HEK293T (cell line): ENCODE measurements around the gene NR1H4.

ENCODE experiments used
- CTCF ChIA-PET: fragments of 350-600 bp; formaldehyde crosslinking; extraction: SDS; loops from one replicate; lab custom pipeline; 2021; ENCODE audit warnings: antibody characterized with exemption, inconsistent platforms; lab: Yijun Ruan, JAX
- POLR2A ChIA-PET: fragments of 350-600 bp; formaldehyde crosslinking; extraction: SDS; loops from one replicate; lab custom pipeline; 2020; ENCODE audit warnings: antibody characterized with exemption, inconsistent platforms; lab: Yijun Ruan, JAX
- DNase-seq: peaks from one replicate; pipeline ENCODE4 v3.0.0; 2012; ENCODE audit warnings: mixed read lengths; ENCODE audit errors: extremely low spot score
- ARNT ChIP-seq: fragments of 450-650 bp; IDR thresholded peaks from 2 replicates; pipeline ENCODE4 v1.6.1; 2017; ENCODE audit warnings: mild to moderate bottlenecking
- BHLHE40 ChIP-seq: fragments of 450-650 bp; IDR thresholded peaks from 2 replicates; pipeline ENCODE4 v1.6.1; 2016; ENCODE audit warnings: mild to moderate bottlenecking, moderate library complexity, borderline replicate concordance
- CTBP1 ChIP-seq: fragments of 450-650 bp; IDR thresholded peaks from 2 replicates; pipeline ENCODE4 v1.6.1; 2016; ENCODE audit warnings: borderline replicate concordance
- ELF4 ChIP-seq: fragments of 450-650 bp; IDR thresholded peaks from 2 replicates; pipeline ENCODE4 v1.6.1; 2017; ENCODE audit warnings: antibody characterized with exemption
- FOXA1 ChIP-seq: fragments of 450-650 bp; IDR thresholded peaks from 2 replicates; pipeline ENCODE4 v1.6.1; 2016; ENCODE audit warnings: mild to moderate bottlenecking
- FOXK2 ChIP-seq: fragments of 450-650 bp; IDR thresholded peaks from 2 replicates; pipeline ENCODE4 v1.6.1; 2016; ENCODE audit warnings: mild to moderate bottlenecking
- FOXM1 ChIP-seq: fragments of 450-650 bp; IDR thresholded peaks from 2 replicates; pipeline ENCODE4 v1.6.1; 2017; ENCODE audit warnings: mild to moderate bottlenecking, borderline replicate concordance
- HDGF ChIP-seq: fragments of 450-650 bp; IDR thresholded peaks from 2 replicates; pipeline ENCODE4 v1.6.1; 2017; ENCODE audit warnings: antibody characterized with exemption, borderline replicate concordance
- L3MBTL2 ChIP-seq: fragments of 450-650 bp; conservative IDR thresholded peaks from 2 replicates; pipeline ENCODE4 v1.6.1; 2016; ENCODE audit warnings: mild to moderate bottlenecking
- LEF1 ChIP-seq: fragments of 450-650 bp; IDR thresholded peaks from 2 replicates; pipeline ENCODE4 v1.6.1; 2017; ENCODE audit warnings: mild to moderate bottlenecking, borderline replicate concordance
- NFRKB ChIP-seq: fragments of 450-650 bp; IDR thresholded peaks from 2 replicates; pipeline ENCODE4 v1.6.1; 2016; ENCODE audit warnings: mild to moderate bottlenecking, moderate library complexity
- SP1 ChIP-seq: fragments of 450-650 bp; IDR thresholded peaks from 2 replicates; pipeline ENCODE4 v1.6.1; 2017
- SUZ12 ChIP-seq: fragments of 450-650 bp; IDR thresholded peaks from 2 replicates; pipeline ENCODE4 v1.6.1; 2016; ENCODE audit warnings: mild to moderate bottlenecking
- TARDBP ChIP-seq: fragments of 450-650 bp; IDR thresholded peaks from 2 replicates; pipeline ENCODE4 v1.6.1; 2016
- ZNF384 ChIP-seq: fragments of 450-650 bp; IDR thresholded peaks from 2 replicates; pipeline ENCODE4 v1.6.1; 2016
- TF ChIP-seq, protein P1 (sequence below): fragments of 450-650 bp; IDR thresholded peaks from 2 replicates; pipeline ENCODE4 v1.6.1; 2016

NR1H4 gene

DNA sequence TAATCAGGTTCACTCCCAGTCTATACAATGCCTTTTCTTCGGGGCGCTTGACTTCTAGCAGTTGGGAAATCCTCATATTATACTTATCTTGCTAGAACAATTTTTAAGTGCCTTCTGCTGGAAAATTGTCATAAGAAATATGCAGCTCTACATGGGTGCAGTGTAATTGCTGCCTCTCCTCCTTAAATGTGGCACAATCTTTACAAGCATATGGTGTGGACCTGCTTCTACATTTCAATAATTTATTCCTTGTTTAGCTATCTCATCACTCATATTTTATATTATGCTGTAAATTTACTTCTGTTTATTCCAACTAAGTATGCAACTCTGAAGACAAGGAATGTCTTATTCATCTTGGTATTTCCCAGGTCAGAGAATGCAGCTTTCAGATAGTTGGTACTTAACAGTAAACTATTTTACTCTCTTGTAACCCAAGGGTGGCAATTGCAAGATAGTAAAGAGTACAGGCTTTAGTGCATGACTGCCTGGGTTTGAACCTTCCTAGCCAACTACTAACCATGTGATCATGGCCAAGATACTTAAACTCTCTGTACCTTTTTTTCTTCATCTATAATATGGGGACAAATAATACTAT is 56.2 kb downstream of the NR1H4 start:
- ChIA-PET CTCF (no interaction called here), POLR2A (no interaction called here)
- no peak for TF ChIP-seq NFRKB
- no peak for TF ChIP-seq FOXK2
- no peak for TF ChIP-seq HDGF
- no peak for TF ChIP-seq ELF4
- TF ChIP-seq, protein P1, sequence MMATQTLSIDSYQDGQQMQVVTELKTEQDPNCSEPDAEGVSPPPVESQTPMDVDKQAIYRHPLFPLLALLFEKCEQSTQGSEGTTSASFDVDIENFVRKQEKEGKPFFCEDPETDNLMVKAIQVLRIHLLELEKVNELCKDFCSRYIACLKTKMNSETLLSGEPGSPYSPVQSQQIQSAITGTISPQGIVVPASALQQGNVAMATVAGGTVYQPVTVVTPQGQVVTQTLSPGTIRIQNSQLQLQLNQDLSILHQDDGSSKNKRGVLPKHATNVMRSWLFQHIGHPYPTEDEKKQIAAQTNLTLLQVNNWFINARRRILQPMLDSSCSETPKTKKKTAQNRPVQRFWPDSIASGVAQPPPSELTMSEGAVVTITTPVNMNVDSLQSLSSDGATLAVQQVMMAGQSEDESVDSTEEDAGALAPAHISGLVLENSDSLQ: no peak
- TF ChIP-seq LEF1: no peak
- no peak for TF ChIP-seq CTBP1
- TF ChIP-seq ARNT: no peak
- no peak for TF ChIP-seq BHLHE40
- no peak for TF ChIP-seq FOXM1
- TF ChIP-seq TARDBP: no peak
- TF ChIP-seq L3MBTL2: no peak
- DNase-seq: no peak

DNA sequence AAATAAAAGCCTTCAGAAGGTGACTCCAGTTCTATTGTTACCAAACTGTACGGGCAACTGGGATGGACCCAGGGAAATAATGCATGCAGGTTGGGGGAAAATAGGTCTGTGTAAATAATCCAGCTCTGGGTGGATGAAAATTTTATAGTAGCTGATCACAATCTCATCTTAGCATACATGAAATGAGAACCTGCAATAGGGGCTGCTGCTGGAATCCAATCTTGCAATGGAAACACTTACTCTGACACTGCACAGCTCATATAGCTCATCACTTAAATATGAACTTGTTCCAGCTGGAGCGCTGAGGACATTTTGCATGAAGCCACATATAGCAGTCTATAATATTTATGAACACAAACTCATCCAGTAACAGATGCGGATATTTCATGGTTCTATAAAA is 59.7 kb downstream of the NR1H4 start:
- no peak for DNase-seq
- ChIA-PET POLR2A (no interaction called here), CTCF (no interaction called here)
- TF ChIP-seq SP1 (no peak), FOXK2 (no peak), LEF1 (no peak), SUZ12 (no peak), ARNT (no peak), BHLHE40 (no peak), HDGF (no peak), CTBP1 (no peak), TARDBP (no peak), NFRKB (no peak), ELF4 (no peak), ZNF384 (no peak), FOXM1 (no peak), FOXA1 (no peak), L3MBTL2 (no peak)
- TF ChIP-seq, protein P1: no peak

DNA sequence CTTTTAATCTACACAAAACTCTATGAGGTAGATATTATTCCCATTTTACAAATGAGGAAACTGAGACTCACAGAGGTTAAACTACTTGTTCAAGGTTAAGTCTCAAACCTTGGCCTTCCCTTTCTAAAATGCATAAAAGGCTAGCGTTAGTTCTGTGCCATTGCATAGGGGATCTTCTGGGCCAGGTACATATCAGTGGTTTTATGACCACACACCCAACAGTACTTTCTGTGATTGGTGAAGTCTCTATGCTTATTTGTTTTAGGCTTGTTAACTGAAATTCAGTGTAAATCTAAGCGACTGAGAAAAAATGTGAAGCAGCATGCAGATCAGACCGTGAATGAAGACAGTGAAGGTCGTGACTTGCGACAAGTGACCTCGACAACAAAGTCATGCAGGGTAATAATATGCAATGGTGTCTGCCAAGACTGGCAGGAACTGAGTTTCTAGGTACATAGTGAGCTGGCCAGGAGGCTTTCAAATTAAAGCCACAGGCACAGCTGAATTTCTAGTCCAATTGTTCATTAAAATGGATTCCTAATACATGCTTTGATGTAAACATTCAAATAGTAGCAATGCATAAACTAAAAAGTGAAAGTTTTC is 61.1 kb downstream of the NR1H4 start:
- POLR2A ChIA-PET: no interaction called here
- DNase-seq: no peak
- CTCF ChIA-PET: no interaction called here
- TF ChIP-seq SP1: no peak
- no peak for TF ChIP-seq FOXM1
- TF ChIP-seq HDGF: no peak
- TF ChIP-seq TARDBP: no peak
- no peak for TF ChIP-seq FOXK2
- TF ChIP-seq SUZ12: no peak
- TF ChIP-seq, protein P1: no peak
- no peak for TF ChIP-seq BHLHE40
- no peak for TF ChIP-seq ELF4
- TF ChIP-seq CTBP1: no peak
- no peak for TF ChIP-seq FOXA1
- no peak for TF ChIP-seq ARNT
- TF ChIP-seq ZNF384: no peak
- TF ChIP-seq NFRKB: no peak
- TF ChIP-seq L3MBTL2: no peak
- no peak for TF ChIP-seq LEF1

DNA sequence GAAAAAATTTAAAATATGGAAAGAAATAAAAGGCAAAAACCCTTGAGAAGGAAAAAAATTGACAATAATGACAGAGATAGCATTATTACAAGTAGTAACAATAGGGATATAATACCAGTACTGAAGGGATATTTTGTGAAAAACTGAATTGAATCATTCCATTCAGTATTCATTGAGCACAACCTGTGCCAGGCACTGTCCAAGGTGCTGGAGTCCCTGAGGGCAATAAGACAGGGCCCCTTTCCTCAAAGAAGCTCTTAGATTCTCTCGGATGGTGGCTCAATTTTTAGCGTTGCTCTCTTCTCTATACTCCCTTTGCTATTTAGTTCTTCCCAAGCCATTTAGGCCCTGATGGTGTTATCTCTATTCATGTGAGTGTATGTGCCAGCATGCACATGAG is 65.5 kb downstream of the NR1H4 start:
- POLR2A ChIA-PET: no interaction called here
- no peak for TF ChIP-seq SP1
- no peak for TF ChIP-seq ZNF384
- TF ChIP-seq, protein P1: no peak
- CTCF ChIA-PET: interaction anchor here (0.9 kb wide), 1 partner anchor 134 kb away, joined by 3 read pairs; no protein-coding TSS in a partner anchor
- DNase-seq: no peak

DNA sequence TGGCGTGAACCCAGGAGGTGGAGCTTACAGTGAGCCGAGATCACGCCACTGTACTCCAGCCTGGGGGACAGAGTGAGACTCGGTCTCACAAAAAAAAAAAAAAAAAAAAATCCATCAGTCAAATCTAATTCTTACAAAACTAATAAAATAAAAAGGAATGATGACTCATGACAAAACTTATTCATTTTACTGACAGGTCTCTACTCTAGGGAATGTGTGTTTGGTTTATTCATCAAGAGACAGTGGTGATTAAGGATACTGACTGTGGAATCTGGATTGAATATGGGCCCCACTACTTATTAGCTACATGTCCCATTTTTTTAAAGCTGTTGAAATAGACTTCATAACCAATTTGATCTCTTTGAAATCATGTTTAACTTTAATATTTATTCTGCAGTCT is 70.5 kb downstream of the NR1H4 start:
- no peak for DNase-seq
- CTCF ChIA-PET: interaction anchor here (0.8 to 1.2 kb wide), 2 partner anchors 11 to 139 kb away, joined by 3 to 8 read pairs; no protein-coding TSS in a partner anchor
- POLR2A ChIA-PET: no interaction called here
- TF ChIP-seq CTBP1: no peak
- TF ChIP-seq BHLHE40: no peak
- TF ChIP-seq, protein P1: no peak
- no peak for TF ChIP-seq ELF4
